HG03103 (cell line): Measurements from ENCODE around the gene TPRG1L.

Source experiments
- ATAC-seq: cut with Tn5 transposase; IDR thresholded peaks from one replicate; pipeline ENCODE4 v1.9.1; 2021; ENCODE audit warnings: low read depth; ENCODE audit not compliant: unreplicated experiment

TPRG1L gene

GRCh38 chr1:3659093-3659492 is 34.3 kb downstream of the TPRG1L start:
- ATAC-seq: no peak

GRCh38 chr1:3660704-3661103 is 35.9 kb downstream of the TPRG1L start:
- ATAC-seq: no peak

- ATAC-seq: no peak
Measured at GRCh38 chr1:3661631-3662030, 36.8 kb downstream of the TPRG1L start.

GRCh38 chr1:3662080-3662671 is 37.4 kb downstream of the TPRG1L start:
- no peak for ATAC-seq

GRCh38 chr1:3663999-3664699 is 39.3 kb downstream of the TPRG1L start:
- ATAC-seq: no peak

GRCh38 chr1:3664700-3665375 is 40.0 kb downstream of the TPRG1L start:
- ATAC-seq: no peak

GRCh38 chr1:3668148-3668547 is 43.3 kb downstream of the TPRG1L start:
- ATAC-seq: no peak

GRCh38 chr1:3668585-3669300 is 43.9 kb downstream of the TPRG1L start:
- ATAC-seq: no peak

- no peak for ATAC-seq
Measured at GRCh38 chr1:3669421-3669821, 44.6 kb downstream of the TPRG1L start.

GRCh38 chr1:3669971-3670431 is 45.2 kb downstream of the TPRG1L start:
- ATAC-seq: no peak

- ATAC-seq: no peak
Measured at GRCh38 chr1:3670823-3671265, 46.0 kb downstream of the TPRG1L start.

- ATAC-seq: no peak
Measured at GRCh38 chr1:3671371-3672180, 46.8 kb downstream of the TPRG1L start.

GRCh38 chr1:3672231-3672970 is 47.6 kb downstream of the TPRG1L start:
- ATAC-seq: no peak

- no peak for ATAC-seq
Measured at GRCh38 chr1:3672971-3673361, 48.2 kb downstream of the TPRG1L start.

- no peak for ATAC-seq
Measured at GRCh38 chr1:3673381-3674099, 48.7 kb downstream of the TPRG1L start.

- no peak for ATAC-seq
Measured at GRCh38 chr1:3674100-3675094, 49.6 kb downstream of the TPRG1L start.

- no peak for ATAC-seq
Measured at GRCh38 chr1:3675436-3675835, 50.6 kb downstream of the TPRG1L start.
